Right hindlimb (tissue), 1 donor: ENCODE measurements around the gene SLFN5.
"Not testable (repeated sequence)": the region's sequence is repeated elsewhere in the genome, so short reads cannot be mapped to it uniquely, and the experiment has no call there.

Source experiments
- DNase-seq: peaks from one replicate; pipeline ENCODE4 v3.0.0-alpha.2; 2018

Gene SLFN5

GRCh38 chr17:35242805-35243560, at the start of gene SLFN5:
TSS of gene SLFN5 (plus strand) at chr17:35243072. CDS start at chr17:35258691, 15,619 bp downstream.
- peak; percentile 93 for DNase-seq

DNA sequence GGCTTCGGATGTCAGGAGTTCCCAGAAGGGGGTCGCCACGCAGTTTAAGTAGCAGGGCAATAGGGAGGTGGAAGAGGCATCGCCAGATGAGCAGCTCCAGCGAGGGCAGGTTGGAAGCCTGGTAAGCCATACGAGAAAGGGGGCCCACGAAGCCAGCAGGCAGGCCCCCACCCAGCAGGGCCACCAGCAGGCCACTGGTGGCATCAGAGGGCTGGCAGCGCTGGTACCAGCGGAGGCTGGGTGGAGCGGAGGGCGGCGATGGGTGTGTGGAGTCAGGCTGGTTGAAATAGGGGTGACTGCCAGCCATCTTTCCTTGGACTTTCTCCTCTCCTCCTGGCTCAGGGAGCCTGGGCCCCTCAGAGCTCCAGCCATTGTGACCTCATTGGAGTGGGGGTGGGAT, 48.9 kb upstream of the SLFN5 start, which contains the start of gene SLC35G3:
Gene SLC35G3, minus strand, starts transcription at position 393 of the 400 bp plus-strand sequence. Its CDS starts 86 bp downstream, at position 307.
- DNase-seq, result not testable (repeated sequence)

- not testable (repeated sequence) for DNase-seq
Measured at GRCh38 chr17:35195062-35195461, 47.8 kb upstream of the SLFN5 start.

- not testable (repeated sequence) for DNase-seq
Measured at GRCh38 chr17:35202582-35202981, 40.3 kb upstream of the SLFN5 start.

DNA sequence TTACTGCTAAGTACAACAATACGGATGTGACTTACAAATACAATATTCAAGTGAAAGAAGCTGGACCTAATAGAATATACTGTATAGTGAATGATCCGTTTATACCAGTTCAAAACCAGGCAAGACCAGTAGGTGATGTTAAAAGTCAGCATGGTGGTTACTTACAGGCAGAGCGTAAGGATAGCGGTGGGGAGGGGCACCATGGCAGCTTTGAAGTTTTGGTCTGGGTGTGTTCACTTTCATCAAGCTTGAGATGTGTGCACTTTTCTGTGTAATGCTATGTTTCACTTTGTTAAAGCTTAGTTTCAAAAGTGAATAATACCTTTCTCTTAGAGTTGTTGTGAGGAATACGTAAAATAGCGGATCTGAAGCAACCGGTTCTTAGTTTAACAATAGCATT, 32.1 kb upstream of the SLFN5 start:
- no peak for DNase-seq

- no peak for DNase-seq
Measured at GRCh38 chr17:35212668-35213067, 30.2 kb upstream of the SLFN5 start.

GRCh38 chr17:35213412-35213940, 29.4 kb upstream of the SLFN5 start:
- DNase-seq, result no peak

GRCh38 chr17:35214192-35214591, 28.7 kb upstream of the SLFN5 start:
- DNase-seq, result no peak

GRCh38 chr17:35214631-35215273, 28.1 kb upstream of the SLFN5 start:
- no peak for DNase-seq

- no peak for DNase-seq
Measured at GRCh38 chr17:35217107-35217506, 25.8 kb upstream of the SLFN5 start.

- DNase-seq, result no peak
Measured at GRCh38 chr17:35218915-35219314, 24.0 kb upstream of the SLFN5 start.

GRCh38 chr17:35222452-35222851, 20.4 kb upstream of the SLFN5 start:
- no peak for DNase-seq

DNA sequence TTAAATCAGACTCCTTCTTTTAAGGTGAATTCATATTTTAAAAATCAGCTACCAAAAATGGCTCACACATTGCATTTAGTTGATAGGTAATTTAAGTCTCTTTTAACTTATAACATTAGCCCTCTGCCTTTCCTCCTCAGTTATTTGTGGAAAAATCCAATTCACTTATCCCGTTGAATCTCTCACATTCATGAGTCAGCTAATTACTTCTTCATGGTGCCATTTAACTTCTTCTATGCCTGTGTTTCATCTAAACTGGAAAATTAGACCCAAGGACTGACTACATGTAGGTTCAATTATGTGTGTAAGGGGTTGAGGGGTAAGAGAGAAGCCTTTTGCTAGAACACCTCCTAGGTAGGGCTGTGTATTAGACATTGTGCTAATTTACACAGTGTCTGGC, 18.4 kb upstream of the SLFN5 start:
- no peak for DNase-seq

GRCh38 chr17:35227546-35227945, 15.3 kb upstream of the SLFN5 start:
- DNase-seq, result no peak

DNA sequence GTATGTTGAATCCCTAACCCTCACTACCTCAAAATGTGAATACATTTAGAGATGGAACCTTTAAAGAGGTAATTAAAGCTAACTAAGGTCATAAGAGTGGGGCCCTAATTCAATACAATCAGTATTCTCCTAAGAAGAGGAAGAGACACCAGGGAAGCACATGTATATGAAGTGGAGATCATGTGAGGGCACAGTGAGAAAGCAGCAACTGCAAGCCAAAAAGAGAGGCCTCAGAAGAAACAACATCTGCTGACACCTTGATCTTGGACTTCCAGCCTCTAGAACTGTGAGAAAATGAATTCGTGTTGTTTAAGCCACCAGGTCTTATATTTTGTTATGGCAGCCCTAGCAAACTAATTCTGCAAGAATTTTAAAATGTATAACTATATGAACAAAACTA, 13.2 kb upstream of the SLFN5 start:
- no peak for DNase-seq

GRCh38 chr17:35234315-35234714, 8.6 kb upstream of the SLFN5 start:
- not testable (repeated sequence) for DNase-seq

DNA sequence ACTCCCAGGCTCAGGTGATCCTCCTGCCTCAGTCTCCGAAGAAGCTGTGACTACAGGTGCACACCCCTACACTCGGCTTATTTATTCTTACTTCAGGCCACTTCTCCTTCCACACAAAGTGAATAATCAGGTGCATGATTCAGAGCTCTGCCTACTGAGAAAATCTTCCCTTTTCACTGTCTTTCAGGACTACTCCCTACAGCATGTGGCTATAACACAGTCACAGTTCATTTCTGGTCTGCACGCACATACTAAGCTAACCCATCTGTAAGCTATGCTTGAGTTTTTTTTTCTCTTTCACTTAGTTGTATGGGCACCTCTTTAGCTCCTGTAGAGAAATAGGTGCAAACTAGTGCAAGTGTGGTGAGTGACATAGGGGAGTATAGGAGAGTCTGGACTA, 7.6 kb upstream of the SLFN5 start:
- DNase-seq, result no peak

DNA sequence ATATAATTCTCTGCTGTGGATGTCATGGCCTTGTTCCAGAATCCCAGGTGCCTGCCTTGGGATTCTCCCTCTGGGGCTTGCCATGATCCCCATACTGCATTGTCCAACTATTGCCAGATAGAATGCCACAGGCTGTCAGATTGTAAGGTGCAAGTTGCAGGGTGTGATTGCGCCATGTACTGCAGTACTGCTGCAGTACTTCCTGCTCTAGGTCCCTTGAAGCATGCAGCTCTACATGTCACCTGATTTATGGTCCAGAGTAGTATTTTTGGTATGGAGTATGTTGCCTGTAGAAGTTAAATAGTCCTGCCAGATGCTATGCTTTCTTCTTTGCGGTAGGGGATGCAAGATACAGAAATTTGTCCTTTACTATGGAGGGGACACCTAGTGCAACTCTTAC, 7.0 kb upstream of the SLFN5 start:
- DNase-seq, result no peak

- DNase-seq, result no peak
Measured at GRCh38 chr17:35236821-35237220, 6.1 kb upstream of the SLFN5 start.

DNA sequence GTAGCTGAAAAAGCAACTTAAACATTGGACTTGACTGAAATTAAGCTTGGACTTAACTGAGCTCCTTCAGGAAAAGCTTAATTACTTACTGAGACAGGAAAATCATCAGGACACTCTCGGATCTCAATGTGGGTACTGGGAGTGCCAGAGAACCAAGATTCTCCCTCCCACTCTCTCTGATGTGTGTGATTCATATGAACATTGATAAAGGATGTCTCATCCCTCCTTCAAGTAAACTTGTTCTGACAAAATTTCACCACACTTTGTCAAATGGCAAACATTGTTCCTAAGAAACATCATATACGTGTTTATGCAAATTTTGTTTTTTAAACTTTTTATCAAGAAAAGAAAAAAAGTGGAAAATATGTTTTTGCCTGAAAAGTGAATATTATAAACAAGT, 4.1 kb upstream of the SLFN5 start:
- DNase-seq, result no peak

GRCh38 chr17:35239823-35240222, 3.0 kb upstream of the SLFN5 start:
- no peak for DNase-seq

DNA sequence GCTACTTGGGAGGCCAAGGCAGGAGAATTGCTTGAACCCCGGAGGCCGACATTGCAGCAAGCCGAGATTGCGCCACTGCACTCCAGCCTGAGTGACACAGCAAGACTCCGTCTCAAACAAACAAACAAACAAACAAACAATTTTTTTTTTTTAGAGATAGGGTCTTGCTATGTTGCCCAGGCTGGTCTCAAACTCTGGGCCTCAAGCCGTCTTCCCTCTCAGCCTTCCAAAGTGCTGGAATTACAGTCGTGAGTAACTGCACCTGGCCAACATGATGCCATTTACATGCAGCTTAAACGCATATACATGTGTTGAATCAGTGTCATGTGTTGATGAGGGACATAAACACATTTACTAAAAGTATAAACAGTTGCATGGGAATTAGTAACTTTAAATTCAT, 2.0 kb upstream of the SLFN5 start:
- no peak for DNase-seq

DNA sequence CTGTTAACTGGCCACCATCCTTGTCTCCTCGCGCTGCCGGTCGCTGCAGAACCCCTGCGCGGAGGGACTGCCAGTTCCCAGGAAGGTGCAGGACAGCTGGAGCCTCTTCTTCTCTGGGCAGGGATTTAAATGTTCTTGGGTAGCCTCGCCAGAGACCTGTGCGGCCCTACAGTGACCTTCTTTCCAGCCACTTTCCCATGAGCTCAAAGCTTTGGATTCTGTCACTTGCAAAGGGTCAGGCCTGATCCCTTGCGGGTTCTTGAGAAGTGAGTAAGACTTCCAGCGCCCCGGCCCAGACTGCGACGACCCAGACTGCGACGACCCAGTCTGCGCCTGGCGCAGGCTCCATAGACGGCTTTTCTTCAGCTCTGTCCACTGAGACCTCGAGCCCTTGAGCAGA, 1.4 kb upstream of the SLFN5 start:
- no peak for DNase-seq

GRCh38 chr17:35242158-35242804, 591 bp upstream of the SLFN5 start:
- peak; percentile 57 for DNase-seq
